ENCODE data around the gene LRRFIP1. TPM values are rescaled to one million over a fixed set of nuclear protein-coding genes. Genes with fewer than 3 reads are reported as not detected.

The LRRFIP1 gene
- polyA plus RNA-seq, 1 of the 3 experiments (the other 2 are of a cell fraction): 47.3 TPM

DNA sequence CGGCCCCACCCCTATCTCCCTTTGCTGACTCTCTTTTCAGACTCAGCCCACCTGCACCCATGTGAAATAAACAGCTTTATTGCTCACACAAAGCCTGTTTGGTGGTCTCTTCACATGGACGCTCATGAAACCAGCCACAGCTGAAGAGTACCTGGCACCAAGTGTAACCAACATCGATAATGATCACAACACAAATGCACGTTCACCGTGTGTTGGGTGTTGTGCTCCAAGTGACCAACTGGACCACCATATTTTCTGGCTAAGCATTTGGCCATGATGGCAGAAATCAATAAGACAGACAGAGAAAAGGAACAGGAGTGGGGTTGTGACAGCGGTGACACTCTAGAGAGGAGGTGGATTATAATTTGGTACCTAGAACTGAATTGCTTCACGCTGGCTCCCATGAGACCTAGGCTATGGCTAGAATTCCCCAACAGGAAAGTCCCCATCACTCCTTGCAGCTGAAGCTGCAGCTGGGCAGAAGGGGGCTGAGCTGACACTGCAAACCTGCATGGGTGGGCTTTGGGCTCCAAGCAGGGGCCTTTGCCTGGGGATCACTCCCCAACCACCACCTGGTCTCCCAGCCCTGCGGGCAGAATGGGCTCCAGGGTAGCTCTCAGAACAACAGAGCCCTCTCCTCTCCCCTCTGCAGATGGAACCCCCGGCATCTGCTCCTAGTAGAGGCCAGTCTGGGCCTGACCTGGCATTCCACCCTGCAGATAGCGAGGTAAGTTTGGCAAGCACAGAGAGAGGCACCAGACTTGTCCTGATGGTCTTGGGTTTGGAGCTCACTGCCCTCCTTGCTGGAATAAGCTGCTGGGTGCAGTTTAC is 14.6 kb upstream of the LRRFIP1 start:
- no peaks in the 10 kb centered on the region for H3K27me3 ChIP-seq (ENCODE audit: insufficient read depth)
- TF ChIP-seq SIN3A (IDR thresholded peaks at IDR 0.05; ENCODE audit: borderline replicate concordance, low read depth, low read length) (no peak), MEF2A (IDR thresholded peaks at IDR 0.05; ENCODE audit: borderline replicate concordance, low read depth) (no peak), NRF1 (IDR thresholded peaks at IDR 0.05; ENCODE audit: low read depth, low read length) (no peak), CHD2 (IDR thresholded peaks at IDR 0.05; ENCODE audit: low read length, partially characterized antibody) (no peak), JUND (IDR thresholded peaks at IDR 0.05) (no peak)
- TF ChIP-seq, protein P1, sequence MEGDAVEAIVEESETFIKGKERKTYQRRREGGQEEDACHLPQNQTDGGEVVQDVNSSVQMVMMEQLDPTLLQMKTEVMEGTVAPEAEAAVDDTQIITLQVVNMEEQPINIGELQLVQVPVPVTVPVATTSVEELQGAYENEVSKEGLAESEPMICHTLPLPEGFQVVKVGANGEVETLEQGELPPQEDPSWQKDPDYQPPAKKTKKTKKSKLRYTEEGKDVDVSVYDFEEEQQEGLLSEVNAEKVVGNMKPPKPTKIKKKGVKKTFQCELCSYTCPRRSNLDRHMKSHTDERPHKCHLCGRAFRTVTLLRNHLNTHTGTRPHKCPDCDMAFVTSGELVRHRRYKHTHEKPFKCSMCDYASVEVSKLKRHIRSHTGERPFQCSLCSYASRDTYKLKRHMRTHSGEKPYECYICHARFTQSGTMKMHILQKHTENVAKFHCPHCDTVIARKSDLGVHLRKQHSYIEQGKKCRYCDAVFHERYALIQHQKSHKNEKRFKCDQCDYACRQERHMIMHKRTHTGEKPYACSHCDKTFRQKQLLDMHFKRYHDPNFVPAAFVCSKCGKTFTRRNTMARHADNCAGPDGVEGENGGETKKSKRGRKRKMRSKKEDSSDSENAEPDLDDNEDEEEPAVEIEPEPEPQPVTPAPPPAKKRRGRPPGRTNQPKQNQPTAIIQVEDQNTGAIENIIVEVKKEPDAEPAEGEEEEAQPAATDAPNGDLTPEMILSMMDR (IDR thresholded peaks at IDR 0.05): no peak
- CTCF ChIA-PET: interaction anchor here (0.9 to 1.5 kb wide), 3 partner anchors 9 to 11 kb away, joined by 3 to 4 read pairs (median 3); no protein-coding TSS in a partner anchor
- H3K9ac ChIP-seq: no peak overlapping the region
- peaks cover 27% of the 10 kb centered on the region for H3F3A ChIP-seq (replicated peaks; ENCODE audit: insufficient read depth)
- no peaks in the 10 kb centered on the region for H3K9me2 ChIP-seq
- H3K79me2 ChIP-seq (ENCODE audit: insufficient read depth): no peaks in the 10 kb centered on the region
- no peak overlapping the region for H3K27ac ChIP-seq (ENCODE audit: low read depth in 2 of 2, low read length in 1 of 2)
- H3K4me3 ChIP-seq (ENCODE audit: low read depth in 2 of 2, low read length in 1 of 2): no peak overlapping the region
- POLR2A ChIA-PET: no interaction called here
- no peak for DNase-seq
- no peak overlapping the region for H3K4me2 ChIP-seq
- no peaks in the 10 kb centered on the region for H3K36me3 ChIP-seq (replicated peaks in 1 of 2; ENCODE audit: control insufficient read depth in 1 of 2, insufficient read depth in 2 of 2, low read length in 1 of 2)
- H2AFZ ChIP-seq (ENCODE audit: low read depth): no peak overlapping the region
- H3K4me1 ChIP-seq (ENCODE audit: control insufficient read depth in 1 of 2, insufficient read depth in 2 of 2, low read depth in 1 of 2, low read length in 1 of 2): peaks cover 20 to 39% of the 10 kb centered on the region in 2 experiments
- no peaks in the 10 kb centered on the region for H3K9me3 ChIP-seq
- 95% methylated on average over 9 of the region's 10 CpGs for WGBS (ENCODE audit: low lambda C conversion rate)
- H4K20me1 ChIP-seq (ENCODE audit: insufficient read depth): no peaks in the 10 kb centered on the region

DNA sequence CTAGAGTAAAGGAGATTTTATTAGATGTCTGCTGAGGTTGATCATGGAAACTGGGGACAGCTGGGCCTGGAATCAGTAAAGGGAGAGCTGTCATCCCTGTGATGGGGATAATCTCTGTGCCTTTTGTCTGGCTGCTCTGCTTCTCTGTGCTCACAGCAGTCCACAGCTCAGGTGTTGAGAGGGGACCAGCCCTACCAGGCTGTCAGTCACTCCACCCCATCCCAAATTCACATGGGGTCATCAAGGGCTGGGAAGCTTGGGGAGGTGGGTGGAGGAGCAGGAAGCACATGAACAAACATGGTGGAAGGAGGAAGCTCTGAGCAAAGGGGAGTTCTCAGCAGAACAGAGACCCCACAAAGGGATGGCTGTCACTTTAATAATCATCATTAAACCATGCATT is 13.7 kb upstream of the LRRFIP1 start:
- H3K9ac ChIP-seq: no peak overlapping the region
- no peaks in the 10 kb centered on the region for H3K9me2 ChIP-seq
- POLR2A ChIA-PET: no interaction called here
- H3K4me3 ChIP-seq (ENCODE audit: low read depth in 2 of 2, low read length in 1 of 2): no peak overlapping the region
- H3K4me2 ChIP-seq: no peak overlapping the region
- no peak for TF ChIP-seq SIN3A (IDR thresholded peaks at IDR 0.05; ENCODE audit: borderline replicate concordance, low read depth, low read length)
- TF ChIP-seq, protein P1 (IDR thresholded peaks at IDR 0.05): no peak
- no peak for TF ChIP-seq NFIC (IDR thresholded peaks at IDR 0.05; ENCODE audit: borderline replicate concordance)
- no peak for TF ChIP-seq ELF1 (IDR thresholded peaks at IDR 0.05)
- no peak for TF ChIP-seq FOXM1 (IDR thresholded peaks at IDR 0.05; ENCODE audit: low read depth)
- TF ChIP-seq GABPA (IDR thresholded peaks at IDR 0.05; ENCODE audit: low read depth): no peak
- no peak for TF ChIP-seq EP300 (IDR thresholded peaks at IDR 0.05; ENCODE audit: borderline replicate concordance in 1 of 2, low read depth in 1 of 2, low read length in 1 of 2)
- TF ChIP-seq, protein P2, sequence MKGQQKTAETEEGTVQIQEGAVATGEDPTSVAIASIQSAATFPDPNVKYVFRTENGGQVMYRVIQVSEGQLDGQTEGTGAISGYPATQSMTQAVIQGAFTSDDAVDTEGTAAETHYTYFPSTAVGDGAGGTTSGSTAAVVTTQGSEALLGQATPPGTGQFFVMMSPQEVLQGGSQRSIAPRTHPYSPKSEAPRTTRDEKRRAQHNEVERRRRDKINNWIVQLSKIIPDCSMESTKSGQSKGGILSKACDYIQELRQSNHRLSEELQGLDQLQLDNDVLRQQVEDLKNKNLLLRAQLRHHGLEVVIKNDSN (IDR thresholded peaks at IDR 0.05; ENCODE audit: borderline replicate concordance, low read depth): no peak
- CTCF ChIA-PET: interaction anchor here (0.7 to 1.5 kb wide), 3 partner anchors 8 to 12 kb away, joined by 3 to 4 read pairs (median 3); no protein-coding TSS in a partner anchor
- H3K27ac ChIP-seq (ENCODE audit: low read depth in 2 of 2, low read length in 1 of 2): peak overlapping the region in 1 of 2 experiments; percentile 96; a peak in 2 of 4 replicates
- no peaks in the 10 kb centered on the region for H4K20me1 ChIP-seq (ENCODE audit: insufficient read depth)
- H3F3A ChIP-seq (replicated peaks; ENCODE audit: insufficient read depth): peaks cover 35% of the 10 kb centered on the region
- no peaks in the 10 kb centered on the region for H3K36me3 ChIP-seq (replicated peaks in 1 of 2; ENCODE audit: control insufficient read depth in 1 of 2, insufficient read depth in 2 of 2, low read length in 1 of 2)
- DNase-seq: no peak
- peaks cover 20 to 41% of the 10 kb centered on the region in 2 experiments for H3K4me1 ChIP-seq (ENCODE audit: control insufficient read depth in 1 of 2, insufficient read depth in 2 of 2, low read depth in 1 of 2, low read length in 1 of 2)
- H3K79me2 ChIP-seq (ENCODE audit: insufficient read depth): no peaks in the 10 kb centered on the region
- H3K27me3 ChIP-seq (ENCODE audit: insufficient read depth): no peaks in the 10 kb centered on the region
- no peaks in the 10 kb centered on the region for H3K9me3 ChIP-seq
- no peak overlapping the region for H2AFZ ChIP-seq (ENCODE audit: low read depth)

All from SK-N-SH (cell line).